H1 (cell line): ENCODE measurements around the gene WDFY1. TPM values are rescaled to one million over a fixed set of nuclear protein-coding genes. Genes with fewer than 3 reads are reported as not detected.

Experiments
- CTCF ChIA-PET: fragments of 300-600 bp; sonication (Branson Sonifier 250); formaldehyde crosslinking; loops from one replicate; lab custom pipeline; 2021; ENCODE audit not compliant: partially characterized antibody; lab: Charles Lee
- POLR2A ChIA-PET: fragments of 300-600 bp; sonication (Branson Sonifier 250); formaldehyde crosslinking; loops from one replicate; lab custom pipeline; 2021; ENCODE audit warnings: inconsistent platforms; ENCODE audit not compliant: partially characterized antibody; lab: Charles Lee
- DNase-seq, 2 experiments: peaks; one replicate each; pipeline versions ENCODE4 v3.0.0 to v3.0.0-alpha.2; 2010 to 2022; ENCODE audit warnings: low spot score in 2 of 2, low read depth in 1 of 2, mixed read lengths in 1 of 2
- FAIRE-seq: peaks from 2 replicates; lab custom pipeline; 2011; peaks lifted over from hg19 to GRCh38; lab: Jason Lieb, UNC
- H2AFZ ChIP-seq: 2 replicates; pipeline ENCODE4 v1.8.1; 2012; ENCODE audit warnings: low read length, inconsistent platforms
- H2AK5ac ChIP-seq: 2 replicates; pipeline ENCODE4 v1.6.1; 2013; ENCODE audit warnings: low read depth, low read length
- H2BK120ac ChIP-seq: replicated peaks from 2 replicates; pipeline ENCODE3; 2013; ENCODE audit warnings: low read depth, low read length, inconsistent platforms
- H2BK12ac ChIP-seq: 2 replicates; pipeline ENCODE4 v1.6.1; 2013; ENCODE audit warnings: low read depth, low read length
- H2BK15ac ChIP-seq: 2 replicates; pipeline ENCODE4 v1.6.1; 2013; ENCODE audit warnings: low read length
- H2BK20ac ChIP-seq: 2 replicates; pipeline ENCODE4 v1.6.1; 2013; ENCODE audit warnings: low read length
- H2BK5ac ChIP-seq: 2 replicates; pipeline ENCODE4 v1.6.1; 2013; ENCODE audit warnings: low read depth, low read length
- H3K14ac ChIP-seq: 2 replicates; pipeline ENCODE4 v1.6.1; 2013; ENCODE audit warnings: inconsistent platforms; ENCODE audit not compliant: insufficient read length
- H3K18ac ChIP-seq: 2 replicates; pipeline ENCODE4 v1.6.1; 2013; ENCODE audit warnings: low read length; ENCODE audit errors: extremely low read depth
- H3K23ac ChIP-seq: 2 replicates; pipeline ENCODE4 v1.6.1; 2013; ENCODE audit warnings: inconsistent platforms; ENCODE audit not compliant: insufficient read length
- H3K23me2 ChIP-seq: 2 replicates; pipeline ENCODE4 v1.6.1; 2013; ENCODE audit warnings: low read depth, low read length
- H3K27ac ChIP-seq: 2 replicates; pipeline ENCODE4 v1.6.1; 2011; ENCODE audit warnings: low read depth, low read length, inconsistent platforms
- H3K27me3 ChIP-seq, 4 experiments: replicated peaks in 1 of 4; 1 replicate in 1 of 4; 2 replicates in 3 of 4; pipeline versions ENCODE4 v1.6.1 to v1.8.1; 2011 to 2013; ENCODE audit warnings: low read length in 3 of 4, mild to moderate bottlenecking in 3 of 4, inconsistent platforms in 2 of 4, mixed read lengths in 2 of 4, moderate library complexity in 1 of 4; ENCODE audit not compliant: control insufficient read depth in 3 of 4, insufficient read depth in 3 of 4; ENCODE audit errors: extremely low read depth in 1 of 4
- H3K36me3 ChIP-seq, 4 experiments: 2 replicates each; pipeline versions ENCODE4 v1.6.1 to v1.8.1; 2011 to 2013; ENCODE audit warnings: mild to moderate bottlenecking in 4 of 4, low read length in 3 of 4, moderate library complexity in 2 of 4, control low read depth in 1 of 4, inconsistent platforms in 1 of 4; ENCODE audit not compliant: insufficient read depth in 4 of 4, control insufficient read depth in 2 of 4
- H3K4ac ChIP-seq: replicated peaks from 2 replicates; pipeline ENCODE3; 2013; ENCODE audit warnings: low read length, low read depth, mixed read lengths, inconsistent platforms; ENCODE audit not compliant: insufficient read length
- H3K4me1 ChIP-seq, 4 experiments: replicated peaks in 1 of 4; 1 replicate in 1 of 4; 2 replicates in 3 of 4; pipeline versions ENCODE4 v1.6.1 to v1.8.1; 2011 to 2013; ENCODE audit warnings: low read length in 3 of 4, inconsistent platforms in 2 of 4, mixed read lengths in 1 of 4; ENCODE audit not compliant: insufficient read depth in 4 of 4, control insufficient read depth in 3 of 4
- H3K4me2 ChIP-seq, 2 experiments: 2 replicates each; pipeline versions ENCODE4 v1.6.1 to v1.8.1; 2011 to 2013; ENCODE audit warnings: low read depth in 2 of 2, low read length in 2 of 2, control low read depth in 1 of 2, inconsistent platforms in 1 of 2, mild to moderate bottlenecking in 1 of 2; ENCODE audit not compliant: insufficient read depth in 1 of 2
- H3K4me3 ChIP-seq, 4 experiments: fragments of 200-600, 300-600 bp in 1 of 4; sonication (generic), shearing (Covaris generic), sonication (Bioruptor Twin) in 1 of 4; 2 replicates each; pipeline versions ENCODE4 v1.5.1 to v1.8.1; 2011 to 2016; ENCODE audit warnings: low read length in 4 of 4, low read depth in 3 of 4, control low read depth in 2 of 4, inconsistent platforms in 2 of 4, mild to moderate bottlenecking in 2 of 4, mixed read lengths in 1 of 4, moderate library complexity in 1 of 4; ENCODE audit not compliant: insufficient read depth in 2 of 4; ENCODE audit errors: extremely low read depth in 1 of 4
- H3K56ac ChIP-seq: replicated peaks from 2 replicates; pipeline ENCODE3; 2013; ENCODE audit warnings: low read depth, mild to moderate bottlenecking, mixed read lengths, low read length, inconsistent platforms; ENCODE audit not compliant: insufficient read length
- H3K79me1 ChIP-seq: 2 replicates; pipeline ENCODE4 v1.6.1; 2013; ENCODE audit warnings: low read depth, low read length, control low read depth
- H3K79me2 ChIP-seq, 2 experiments: 2 replicates each; pipeline versions ENCODE4 v1.6.1 to v1.8.1; 2012 to 2013; ENCODE audit warnings: low read length in 2 of 2, mild to moderate bottlenecking in 2 of 2, inconsistent platforms in 1 of 2; ENCODE audit not compliant: insufficient read depth in 2 of 2, control insufficient read depth in 1 of 2
- H3K9ac ChIP-seq, 4 experiments: replicated peaks in 1 of 4; 1 replicate in 1 of 4; 2 replicates in 3 of 4; pipeline versions ENCODE4 v1.6.1 to v1.8.1; 2011 to 2013; ENCODE audit warnings: low read depth in 3 of 4, low read length in 3 of 4, control low read depth in 2 of 4, mild to moderate bottlenecking in 2 of 4, moderate library complexity in 2 of 4, inconsistent platforms in 1 of 4; ENCODE audit errors: extremely low read depth in 1 of 4
- H3K9me3 ChIP-seq, 2 experiments: 2 replicates each; pipeline versions ENCODE4 v1.6.1 to v1.8.1; 2012 to 2013; ENCODE audit warnings: mild to moderate bottlenecking in 2 of 2, moderate library complexity in 2 of 2, control low read depth in 1 of 2, inconsistent platforms in 1 of 2, low read depth in 1 of 2, low read length in 1 of 2, mixed read lengths in 1 of 2; ENCODE audit not compliant: insufficient read depth in 2 of 2
- H4K20me1 ChIP-seq, 2 experiments: replicated peaks in 1 of 2; 2 replicates each; pipeline versions ENCODE3 to v1.8.1; 2011 to 2013; ENCODE audit warnings: inconsistent platforms in 2 of 2, low read length in 2 of 2, mild to moderate bottlenecking in 1 of 2; ENCODE audit not compliant: insufficient read depth in 2 of 2, control insufficient read depth in 1 of 2
- H4K5ac ChIP-seq: 2 replicates; pipeline ENCODE4 v1.6.1; 2013; ENCODE audit warnings: low read length, low read depth, mixed read lengths, inconsistent platforms; ENCODE audit not compliant: insufficient read length
- H4K8ac ChIP-seq: 2 replicates; pipeline ENCODE4 v1.8.0; 2013; ENCODE audit warnings: mild to moderate bottlenecking, moderate library complexity, low read length, inconsistent platforms; ENCODE audit not compliant: insufficient read depth; ENCODE audit errors: extremely low read depth
- H4K91ac ChIP-seq: replicated peaks from 2 replicates; pipeline ENCODE3; 2013; ENCODE audit warnings: low read length, mixed read lengths, inconsistent platforms; ENCODE audit not compliant: insufficient read length
- PHF8 ChIP-seq: fragments of 200-600 bp; sonication (generic); conservative IDR thresholded peaks from 2 replicates; pipeline ENCODE4 v1.7.1; 2012; ENCODE audit warnings: low read depth, mild to moderate bottlenecking, inconsistent platforms, low read length, moderate library complexity
- POLR2A ChIP-seq, 2 experiments: IDR thresholded peaks; 1 replicate in 1 of 2; 2 replicates in 1 of 2; pipeline ENCODE4 v1.6.1; 2011; ENCODE audit warnings: low read depth in 2 of 2, low read length in 2 of 2, mild to moderate bottlenecking in 2 of 2; ENCODE audit errors: control extremely low read depth in 1 of 2
- WGBS, 2 experiments: shearing (Covaris generic) in 1 of 2; methylation state at CpG; one replicate each; pipeline versions ENCODE4 v1.1.6 to v1.1.7; 2013 to 2015; ENCODE audit warnings: low lambda C conversion rate in 2 of 2, mixed read lengths in 2 of 2, inconsistent platforms in 1 of 2, low coverage in 1 of 2, missing lambda C conversion rate in 1 of 2; ENCODE audit not compliant: insufficient replicate concordance in 2 of 2, insufficient coverage in 1 of 2, insufficient read length in 1 of 2; ENCODE audit errors: extremely low coverage in 1 of 2, missing lambda C conversion rate in 1 of 2; 5-methylcytosine and 5-hydroxymethylcytosine counted together
- polyA plus RNA-seq, 7 experiments: library from polyadenylated mRNA; depleted of rRNA in 3 of 7; stranded (reverse) in 5 of 7; unstranded in 2 of 7; fragments of >200 nt in 5 of 7; fragments of 200-250 nt in 2 of 7; gene quantifications; 1 replicate in 5 of 7; 2 replicates in 1 of 7; 4 replicates in 1 of 7; pipeline versions ENCODE4 v1.2.1 to v1.2.3, GENCODE V29; 2011 to 2013; ENCODE audit warnings: missing spikeins in 2 of 7, mixed read lengths in 2 of 7
- total RNA-seq: library from RNA; stranded (reverse); fragmentation: NEBNext Ultra II Directional; extraction: Animal tissue kit (Norgen Biotek cat#: 25700); gene quantifications from 2 replicates; pipeline ENCODE4 v1.2.1, GENCODE V29; 2021

Gene WDFY1
- total and polyA plus RNA-seq, 2 of the 8 experiments (the other 6 are each of a cell fraction or from before 2014, with no cell fraction given) = 68.4 to 94.7 TPM

- H4K20me1 ChIP-seq = no peaks in the 10 kb centered on the region
- no peak overlapping the region for H4K91ac ChIP-seq
- H3K4me2 ChIP-seq = no peak overlapping the region
- no peak overlapping the region for H3K27ac ChIP-seq
- H3K79me1 ChIP-seq = no peaks in the 10 kb centered on the region
- no peak overlapping the region for H4K5ac ChIP-seq
- no peak overlapping the region for H3K18ac ChIP-seq
- ChIA-PET POLR2A (no interaction called here), CTCF (interaction anchor here (0.9 to 1.0 kb wide), 2 partner anchors 8 to 22 kb away, joined by 3 read pairs; no protein-coding TSS in a partner anchor)
- H2AFZ ChIP-seq = no peak overlapping the region
- H2BK20ac ChIP-seq = no peak overlapping the region
- H3K9me3 ChIP-seq = no peaks in the 10 kb centered on the region
- whole genome bisulfite sequencing, 2 experiments = 90% methylated on average over 4 of the region's 4 CpGs; no CpG with 5 or more reads in 1 of the 2 experiments
- H3K4ac ChIP-seq = no peak overlapping the region
- no peak overlapping the region for H3K9ac ChIP-seq
- no peak overlapping the region for H4K8ac ChIP-seq
- H2BK15ac ChIP-seq = no peak overlapping the region
- FAIRE-seq = no peak
- no peaks in the 10 kb centered on the region for H3K4me1 ChIP-seq
- no peak overlapping the region for H2BK12ac ChIP-seq
- H2BK120ac ChIP-seq = no peak overlapping the region
- no peak overlapping the region for H3K23ac ChIP-seq
- H3K79me2 ChIP-seq = no peaks in the 10 kb centered on the region
- H3K14ac ChIP-seq = no peak overlapping the region
- no peak overlapping the region for H3K4me3 ChIP-seq
- H3K27me3 ChIP-seq = no peaks in the 10 kb centered on the region
- no peaks in the 10 kb centered on the region; a peak in 1 of 8 replicates for H3K36me3 ChIP-seq
- no peaks in the 10 kb centered on the region for H3K23me2 ChIP-seq
- DNase-seq = no peak
- no peak overlapping the region for H2AK5ac ChIP-seq
- H2BK5ac ChIP-seq = no peak overlapping the region
- no peak overlapping the region for H3K56ac ChIP-seq
- no peak for TF ChIP-seq POLR2A (IDR thresholded peaks at IDR 0.05; ENCODE audit: control extremely low read depth in 1 of 2, low read depth in 2 of 2, low read length in 2 of 2)
- no peak for TF ChIP-seq PHF8
Observed at GRCh38 chr2:223865124-223865523, 80.0 kb downstream of the WDFY1 start.
